ENCODE data around the gene PRSS27. TPM values are rescaled to one million over a fixed set of nuclear protein-coding genes. Genes with fewer than 3 reads are reported as not detected.

PRSS27 gene
- total RNA-seq, 1 donor from 2014 or later: 3.1 TPM

DNA sequence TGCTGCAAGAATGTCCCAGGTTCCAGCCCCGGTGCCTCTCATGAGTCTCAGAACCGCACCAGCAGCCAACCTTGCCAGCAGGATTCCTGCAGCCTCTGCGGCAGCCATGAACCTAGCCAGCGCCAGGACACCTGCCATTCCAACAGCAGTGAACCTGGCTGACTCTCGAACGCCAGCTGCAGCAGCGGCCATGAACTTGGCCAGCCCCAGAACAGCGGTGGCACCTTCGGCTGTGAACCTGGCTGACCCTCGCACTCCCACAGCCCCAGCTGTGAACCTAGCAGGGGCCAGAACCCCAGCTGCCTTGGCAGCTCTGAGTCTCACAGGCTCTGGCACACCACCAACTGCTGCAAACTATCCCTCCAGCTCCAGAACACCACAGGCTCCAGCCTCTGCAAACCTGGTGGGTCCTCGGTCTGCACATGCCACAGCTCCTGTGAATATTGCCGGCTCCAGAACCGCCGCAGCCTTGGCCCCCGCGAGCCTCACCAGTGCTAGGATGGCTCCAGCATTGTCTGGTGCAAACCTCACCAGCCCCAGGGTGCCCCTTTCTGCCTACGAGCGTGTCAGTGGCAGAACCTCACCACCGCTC, 47.2 kb upstream of the PRSS27 start:
- peaks cover 13% of the 10 kb centered on the region for H3K4me1 Mint-ChIP-seq (ENCODE audit: low read depth)
- no peaks in the 10 kb centered on the region for H3K27me3 Mint-ChIP-seq (ENCODE audit: low read depth)
- DNase-seq (ENCODE audit: low spot score): no peak
- H3K36me3 Mint-ChIP-seq (ENCODE audit: low read depth): peaks cover 61% of the 10 kb centered on the region
- TF ChIP-seq, protein P1, sequence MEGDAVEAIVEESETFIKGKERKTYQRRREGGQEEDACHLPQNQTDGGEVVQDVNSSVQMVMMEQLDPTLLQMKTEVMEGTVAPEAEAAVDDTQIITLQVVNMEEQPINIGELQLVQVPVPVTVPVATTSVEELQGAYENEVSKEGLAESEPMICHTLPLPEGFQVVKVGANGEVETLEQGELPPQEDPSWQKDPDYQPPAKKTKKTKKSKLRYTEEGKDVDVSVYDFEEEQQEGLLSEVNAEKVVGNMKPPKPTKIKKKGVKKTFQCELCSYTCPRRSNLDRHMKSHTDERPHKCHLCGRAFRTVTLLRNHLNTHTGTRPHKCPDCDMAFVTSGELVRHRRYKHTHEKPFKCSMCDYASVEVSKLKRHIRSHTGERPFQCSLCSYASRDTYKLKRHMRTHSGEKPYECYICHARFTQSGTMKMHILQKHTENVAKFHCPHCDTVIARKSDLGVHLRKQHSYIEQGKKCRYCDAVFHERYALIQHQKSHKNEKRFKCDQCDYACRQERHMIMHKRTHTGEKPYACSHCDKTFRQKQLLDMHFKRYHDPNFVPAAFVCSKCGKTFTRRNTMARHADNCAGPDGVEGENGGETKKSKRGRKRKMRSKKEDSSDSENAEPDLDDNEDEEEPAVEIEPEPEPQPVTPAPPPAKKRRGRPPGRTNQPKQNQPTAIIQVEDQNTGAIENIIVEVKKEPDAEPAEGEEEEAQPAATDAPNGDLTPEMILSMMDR (IDR thresholded peaks at IDR 0.05): no peak
- no peaks in the 10 kb centered on the region for H3K9me3 Mint-ChIP-seq (ENCODE audit: low read depth)
- no peak overlapping the region for H3K4me3 Mint-ChIP-seq (ENCODE audit: unreplicated experiment)
- H3K27ac Mint-ChIP-seq (ENCODE audit: unreplicated experiment): no peak overlapping the region

DNA sequence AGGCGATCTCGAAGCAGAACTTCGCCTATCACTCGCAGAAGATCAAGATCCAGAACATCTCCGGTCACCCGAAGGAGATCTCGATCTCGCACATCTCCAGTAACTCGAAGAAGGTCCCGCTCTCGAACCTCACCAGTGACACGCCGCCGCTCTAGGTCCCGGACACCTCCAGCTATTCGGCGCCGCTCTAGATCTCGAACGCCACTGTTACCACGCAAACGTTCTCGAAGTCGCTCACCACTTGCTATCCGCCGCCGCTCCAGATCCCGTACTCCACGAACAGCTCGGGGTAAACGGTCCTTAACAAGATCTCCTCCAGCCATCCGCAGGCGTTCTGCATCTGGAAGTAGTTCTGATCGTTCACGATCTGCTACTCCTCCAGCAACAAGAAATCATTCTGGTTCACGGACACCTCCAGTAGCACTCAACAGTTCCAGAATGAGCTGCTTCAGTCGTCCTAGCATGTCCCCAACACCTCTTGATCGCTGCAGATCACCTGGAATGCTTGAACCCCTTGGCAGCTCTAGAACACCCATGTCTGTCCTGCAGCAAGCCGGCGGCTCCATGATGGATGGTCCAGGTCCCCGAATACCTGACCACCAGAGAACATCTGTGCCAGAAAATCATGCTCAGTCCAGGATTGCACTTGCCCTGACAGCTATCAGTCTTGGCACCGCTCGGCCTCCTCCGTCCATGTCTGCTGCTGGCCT, 46.6 kb upstream of the PRSS27 start:
- Mint-ChIP-seq H3K27me3 (ENCODE audit: low read depth) (no peaks in the 10 kb centered on the region), H3K4me1 (ENCODE audit: low read depth) (peaks cover 13% of the 10 kb centered on the region), H3K27ac (ENCODE audit: unreplicated experiment) (no peak overlapping the region), H3K4me3 (ENCODE audit: unreplicated experiment) (no peak overlapping the region), H3K36me3 (ENCODE audit: low read depth) (peaks cover 65% of the 10 kb centered on the region), H3K9me3 (ENCODE audit: low read depth) (no peaks in the 10 kb centered on the region)
- TF ChIP-seq, protein P1 (IDR thresholded peaks at IDR 0.05): no peak
- DNase-seq (ENCODE audit: low spot score): no peak

DNA sequence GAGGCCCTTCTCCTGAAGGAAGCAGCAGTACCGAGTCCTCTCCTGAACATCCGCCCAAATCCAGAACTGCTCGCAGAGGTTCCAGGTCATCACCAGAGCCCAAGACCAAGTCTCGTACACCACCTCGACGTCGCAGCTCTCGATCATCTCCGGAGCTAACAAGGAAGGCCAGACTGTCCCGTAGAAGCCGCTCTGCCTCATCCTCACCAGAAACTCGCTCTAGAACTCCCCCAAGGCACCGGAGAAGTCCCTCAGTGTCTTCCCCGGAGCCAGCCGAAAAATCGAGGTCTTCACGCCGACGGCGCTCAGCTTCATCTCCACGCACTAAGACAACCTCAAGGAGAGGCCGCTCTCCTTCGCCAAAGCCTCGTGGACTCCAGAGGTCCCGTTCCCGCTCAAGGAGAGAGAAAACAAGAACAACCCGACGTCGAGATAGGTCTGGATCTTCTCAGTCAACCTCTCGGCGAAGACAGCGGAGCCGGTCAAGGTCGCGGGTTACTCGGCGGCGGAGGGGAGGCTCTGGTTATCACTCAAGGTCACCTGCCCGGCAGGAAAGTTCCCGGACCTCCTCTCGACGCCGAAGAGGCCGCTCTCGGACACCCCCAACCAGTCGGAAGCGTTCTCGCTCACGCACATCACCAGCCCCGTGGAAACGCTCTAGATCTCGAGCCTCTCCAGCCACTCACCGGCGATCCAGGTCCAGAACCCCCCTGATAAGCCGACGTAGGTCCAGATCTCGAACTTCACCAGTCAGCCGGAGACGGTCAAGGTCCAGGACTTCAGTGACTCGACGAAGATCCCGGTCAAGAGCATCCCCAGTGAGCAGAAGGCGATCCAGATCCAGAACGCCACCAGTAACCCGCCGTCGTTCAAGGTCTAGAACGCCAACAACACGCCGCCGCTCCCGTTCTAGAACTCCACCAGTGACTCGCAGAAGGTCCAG, 45.7 kb upstream of the PRSS27 start:
- Mint-ChIP-seq H3K9me3 (ENCODE audit: low read depth) (no peaks in the 10 kb centered on the region), H3K27ac (ENCODE audit: unreplicated experiment) (no peak overlapping the region), H3K4me1 (ENCODE audit: low read depth) (peaks cover 13% of the 10 kb centered on the region), H3K27me3 (ENCODE audit: low read depth) (no peaks in the 10 kb centered on the region), H3K36me3 (ENCODE audit: low read depth) (peaks cover 73% of the 10 kb centered on the region), H3K4me3 (ENCODE audit: unreplicated experiment) (no peak overlapping the region)
- TF ChIP-seq, protein P1 (IDR thresholded peaks at IDR 0.05): no peak
- no peak for DNase-seq (ENCODE audit: low spot score)

DNA sequence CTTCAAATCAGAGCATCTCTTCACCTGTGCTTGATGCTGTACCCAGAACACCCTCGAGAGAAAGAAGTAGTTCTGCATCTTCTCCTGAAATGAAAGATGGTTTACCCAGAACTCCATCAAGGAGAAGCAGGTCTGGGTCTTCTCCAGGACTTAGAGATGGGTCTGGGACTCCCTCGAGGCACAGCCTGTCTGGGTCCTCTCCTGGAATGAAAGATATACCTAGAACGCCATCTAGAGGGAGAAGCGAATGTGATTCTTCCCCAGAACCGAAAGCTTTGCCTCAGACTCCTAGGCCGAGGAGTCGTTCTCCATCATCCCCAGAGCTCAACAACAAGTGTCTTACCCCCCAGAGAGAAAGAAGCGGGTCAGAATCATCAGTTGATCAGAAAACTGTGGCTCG, 44.7 kb upstream of the PRSS27 start:
- Mint-ChIP-seq H3K27me3 (ENCODE audit: low read depth) (no peaks in the 10 kb centered on the region), H3K4me1 (ENCODE audit: low read depth) (peaks cover 9% of the 10 kb centered on the region), H3K36me3 (ENCODE audit: low read depth) (peaks cover 79% of the 10 kb centered on the region), H3K27ac (ENCODE audit: unreplicated experiment) (no peak overlapping the region), H3K9me3 (ENCODE audit: low read depth) (no peaks in the 10 kb centered on the region), H3K4me3 (ENCODE audit: unreplicated experiment) (no peak overlapping the region)
- no peak for DNase-seq (ENCODE audit: low spot score)
- TF ChIP-seq, protein P1 (IDR thresholded peaks at IDR 0.05): peak; percentile 17

DNA sequence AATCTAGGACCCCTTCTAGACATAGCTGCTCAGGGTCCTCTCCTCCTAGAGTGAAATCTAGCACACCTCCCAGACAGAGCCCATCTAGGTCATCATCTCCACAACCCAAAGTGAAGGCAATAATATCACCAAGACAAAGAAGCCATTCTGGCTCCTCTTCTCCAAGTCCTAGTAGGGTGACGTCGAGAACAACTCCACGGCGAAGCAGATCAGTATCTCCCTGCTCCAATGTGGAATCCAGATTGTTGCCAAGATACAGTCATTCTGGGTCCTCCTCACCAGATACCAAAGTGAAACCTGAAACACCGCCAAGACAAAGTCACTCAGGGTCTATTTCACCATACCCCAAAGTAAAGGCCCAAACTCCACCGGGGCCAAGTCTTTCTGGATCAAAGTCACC, 43.1 kb upstream of the PRSS27 start:
- no peak overlapping the region for H3K4me3 Mint-ChIP-seq (ENCODE audit: unreplicated experiment)
- no peak overlapping the region for H3K27ac Mint-ChIP-seq (ENCODE audit: unreplicated experiment)

More for the DNA sequence above, 43.1 kb upstream of the PRSS27 start:
- Mint-ChIP-seq H3K27me3 (ENCODE audit: low read depth) (no peaks in the 10 kb centered on the region), H3K36me3 (ENCODE audit: low read depth) (peaks cover 85% of the 10 kb centered on the region), H3K4me1 (ENCODE audit: low read depth) (no peaks in the 10 kb centered on the region), H3K9me3 (ENCODE audit: low read depth) (no peaks in the 10 kb centered on the region)
- DNase-seq (ENCODE audit: low spot score): no peak
- TF ChIP-seq, protein P1 (IDR thresholded peaks at IDR 0.05): no peak
